Measurements from ENCODE around the gene ZCCHC14. TPM values are rescaled to one million over a fixed set of nuclear protein-coding genes. Genes with fewer than 3 reads are reported as not detected.

The ZCCHC14 gene
- total RNA-seq, 1 donor from 2014 or later, result 11.5 TPM

GRCh38 chr16:87471278-87472141 is 21.3 kb downstream of the ZCCHC14 start:
- H3K27ac ChIP-seq (ENCODE audit: low read depth, low read length), result peak overlapping the region; percentile 52
- peaks cover 41 to 47% (median 43%) of the 10 kb centered on the region in 3 donors for H3K4me1 ChIP-seq (ENCODE audit: control insufficient read depth in 3 of 3, insufficient read depth in 3 of 3, low read length in 3 of 3)
- H3K9ac ChIP-seq (ENCODE audit: low read depth in 1 of 3, low read length in 3 of 3), result no peak overlapping the region

GRCh38 chr16:87470332-87470731 is 22.5 kb downstream of the ZCCHC14 start:
- no peak overlapping the region for H3K27ac ChIP-seq (ENCODE audit: low read depth, low read length)

More at GRCh38 chr16:87471278-87472141, 21.3 kb downstream of the ZCCHC14 start:
- Histone ChIP-seq H3K4me3 (ENCODE audit: low read length in 3 of 3) (no peak overlapping the region), H3K9me3 (ENCODE audit: control insufficient read depth in 3 of 3, low read length in 3 of 3) (no peaks in the 10 kb centered on the region), H3K27me3 (ENCODE audit: control insufficient read depth in 3 of 3, insufficient read depth in 3 of 3, low read length in 3 of 3) (no peaks in the 10 kb centered on the region), H3K36me3 (ENCODE audit: control insufficient read depth in 3 of 3, insufficient read depth in 3 of 3, low read length in 3 of 3) (peaks cover 0 to 2% (median 0%) of the 10 kb centered on the region in 3 donors)

GRCh38 chr16:87469169-87469568 is 23.7 kb downstream of the ZCCHC14 start:
- H3K27ac ChIP-seq (ENCODE audit: low read depth, low read length), result no peak overlapping the region
- no peaks in the 10 kb centered on the region for H3K9me3 ChIP-seq (ENCODE audit: control insufficient read depth in 3 of 3, low read length in 3 of 3)
- peaks cover 0 to 1% (median 0%) of the 10 kb centered on the region in 3 donors for H3K36me3 ChIP-seq (ENCODE audit: control insufficient read depth in 3 of 3, insufficient read depth in 3 of 3, low read length in 3 of 3)
- peaks cover 47 to 55% (median 52%) of the 10 kb centered on the region in 3 donors for H3K4me1 ChIP-seq (ENCODE audit: control insufficient read depth in 3 of 3, insufficient read depth in 3 of 3, low read length in 3 of 3)
- H3K4me3 ChIP-seq (ENCODE audit: low read length in 3 of 3), result no peak overlapping the region
- H3K9ac ChIP-seq (ENCODE audit: low read depth in 1 of 3, low read length in 3 of 3), result no peak overlapping the region
- H3K27me3 ChIP-seq (ENCODE audit: control insufficient read depth in 3 of 3, insufficient read depth in 3 of 3, low read length in 3 of 3), result no peaks in the 10 kb centered on the region

More at GRCh38 chr16:87470332-87470731, 22.5 kb downstream of the ZCCHC14 start:
- Histone ChIP-seq H3K9ac (ENCODE audit: low read depth in 1 of 3, low read length in 3 of 3) (no peak overlapping the region), H3K4me3 (ENCODE audit: low read length in 3 of 3) (no peak overlapping the region), H3K27me3 (ENCODE audit: control insufficient read depth in 3 of 3, insufficient read depth in 3 of 3, low read length in 3 of 3) (no peaks in the 10 kb centered on the region), H3K4me1 (ENCODE audit: control insufficient read depth in 3 of 3, insufficient read depth in 3 of 3, low read length in 3 of 3) (peaks cover 46 to 53% (median 47%) of the 10 kb centered on the region in 3 donors), H3K36me3 (ENCODE audit: control insufficient read depth in 3 of 3, insufficient read depth in 3 of 3, low read length in 3 of 3) (peaks cover 0 to 2% (median 0%) of the 10 kb centered on the region in 3 donors), H3K9me3 (ENCODE audit: control insufficient read depth in 3 of 3, low read length in 3 of 3) (no peaks in the 10 kb centered on the region)

- Histone ChIP-seq H3K4me3 (ENCODE audit: low read length in 3 of 3) (no peak overlapping the region), H3K27ac (ENCODE audit: low read depth, low read length) (no peak overlapping the region), H3K9me3 (ENCODE audit: control insufficient read depth in 3 of 3, low read length in 3 of 3) (no peaks in the 10 kb centered on the region), H3K27me3 (ENCODE audit: control insufficient read depth in 3 of 3, insufficient read depth in 3 of 3, low read length in 3 of 3) (no peaks in the 10 kb centered on the region), H3K36me3 (ENCODE audit: control insufficient read depth in 3 of 3, insufficient read depth in 3 of 3, low read length in 3 of 3) (no peaks in the 10 kb centered on the region), H3K4me1 (ENCODE audit: control insufficient read depth in 3 of 3, insufficient read depth in 3 of 3, low read length in 3 of 3) (peaks cover 49 to 58% (median 57%) of the 10 kb centered on the region in 3 donors), H3K9ac (ENCODE audit: low read depth in 1 of 3, low read length in 3 of 3) (no peak overlapping the region)
Observed at GRCh38 chr16:87468550-87468949, 24.3 kb downstream of the ZCCHC14 start.

DNA sequence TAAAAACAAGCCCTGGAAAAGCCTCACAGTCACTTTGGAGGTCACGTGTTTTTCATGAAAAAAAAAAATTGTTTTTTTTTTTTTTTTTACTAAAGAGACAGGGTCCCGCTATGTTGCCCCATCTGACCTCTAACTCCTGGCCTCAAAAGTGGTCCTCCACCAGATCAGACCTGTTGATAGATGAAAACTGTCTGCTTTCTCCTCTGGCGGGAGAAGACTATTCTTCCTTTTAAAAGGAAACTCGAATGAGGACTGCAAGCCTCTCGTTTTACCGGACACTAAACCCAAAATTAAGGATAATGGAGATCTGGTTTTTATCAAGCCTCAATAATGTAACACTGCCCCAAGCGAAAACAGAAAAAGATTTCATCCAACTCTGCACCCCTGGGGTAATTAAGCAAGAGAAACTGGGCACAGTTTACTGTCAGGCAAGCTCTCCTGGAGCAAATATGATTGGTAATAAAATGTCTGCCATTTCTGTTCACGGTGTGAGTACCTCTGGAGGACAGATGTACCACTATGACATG is 25.8 kb downstream of the ZCCHC14 start:
- Histone ChIP-seq H3K4me1 (ENCODE audit: control insufficient read depth in 3 of 3, insufficient read depth in 3 of 3, low read length in 3 of 3) (peaks cover 49 to 57% (median 52%) of the 10 kb centered on the region in 3 donors), H3K9ac (ENCODE audit: low read depth in 1 of 3, low read length in 3 of 3) (no peak overlapping the region)

DNA sequence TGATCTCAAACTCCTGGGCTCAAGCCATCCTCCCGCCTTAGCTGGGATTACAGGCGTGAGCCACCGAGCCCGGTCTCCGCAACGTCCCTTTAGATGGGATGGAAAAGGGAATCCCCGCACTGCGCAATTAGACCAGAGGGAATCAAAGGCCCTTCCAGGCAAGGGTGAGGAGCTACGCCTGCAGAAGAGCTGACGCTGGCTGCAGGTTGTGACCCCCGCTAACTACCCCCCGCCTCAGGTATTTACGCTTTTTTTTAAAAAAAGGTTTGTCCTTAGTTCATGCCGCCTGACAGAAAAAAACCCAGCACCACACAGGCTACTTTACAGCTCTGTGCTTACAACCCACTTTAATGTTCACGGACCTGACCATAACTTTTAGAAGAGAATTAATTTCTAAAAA is 26.9 kb downstream of the ZCCHC14 start:
- H3K27me3 ChIP-seq (ENCODE audit: control insufficient read depth in 3 of 3, insufficient read depth in 3 of 3, low read length in 3 of 3), result no peaks in the 10 kb centered on the region
- H3K9ac ChIP-seq (ENCODE audit: low read depth in 1 of 3, low read length in 3 of 3), result peak overlapping the region in 2 of 3 donors; percentile 23 to 88
- H3K4me1 ChIP-seq (ENCODE audit: control insufficient read depth in 3 of 3, insufficient read depth in 3 of 3, low read length in 3 of 3), result peaks cover 54 to 57% (median 54%) of the 10 kb centered on the region in 3 donors

More for the DNA sequence above, 25.8 kb downstream of the ZCCHC14 start:
- Histone ChIP-seq H3K36me3 (ENCODE audit: control insufficient read depth in 3 of 3, insufficient read depth in 3 of 3, low read length in 3 of 3) (no peaks in the 10 kb centered on the region), H3K9me3 (ENCODE audit: control insufficient read depth in 3 of 3, low read length in 3 of 3) (no peaks in the 10 kb centered on the region), H3K27ac (ENCODE audit: low read depth, low read length) (no peak overlapping the region), H3K4me3 (ENCODE audit: low read length in 3 of 3) (no peak overlapping the region), H3K27me3 (ENCODE audit: control insufficient read depth in 3 of 3, insufficient read depth in 3 of 3, low read length in 3 of 3) (no peaks in the 10 kb centered on the region)

GRCh38 chr16:87465306-87465705 is 27.5 kb downstream of the ZCCHC14 start:
- no peaks in the 10 kb centered on the region for H3K27me3 ChIP-seq (ENCODE audit: control insufficient read depth in 3 of 3, insufficient read depth in 3 of 3, low read length in 3 of 3)
- H3K9me3 ChIP-seq (ENCODE audit: control insufficient read depth in 3 of 3, low read length in 3 of 3), result no peaks in the 10 kb centered on the region
- H3K27ac ChIP-seq (ENCODE audit: low read depth, low read length), result peak overlapping the region; percentile 89
- peaks cover 51 to 56% (median 53%) of the 10 kb centered on the region in 3 donors for H3K4me1 ChIP-seq (ENCODE audit: control insufficient read depth in 3 of 3, insufficient read depth in 3 of 3, low read length in 3 of 3)
- peak overlapping the region; percentile 45 to 72 (median 57) for H3K4me3 ChIP-seq (ENCODE audit: low read length in 3 of 3)
- peak overlapping the region; percentile 57 to 88 (median 66) for H3K9ac ChIP-seq (ENCODE audit: low read depth in 1 of 3, low read length in 3 of 3)
- no peaks in the 10 kb centered on the region for H3K36me3 ChIP-seq (ENCODE audit: control insufficient read depth in 3 of 3, insufficient read depth in 3 of 3, low read length in 3 of 3)

More for the DNA sequence above, 26.9 kb downstream of the ZCCHC14 start:
- no peaks in the 10 kb centered on the region for H3K36me3 ChIP-seq (ENCODE audit: control insufficient read depth in 3 of 3, insufficient read depth in 3 of 3, low read length in 3 of 3)
- peak overlapping the region; percentile 89 for H3K27ac ChIP-seq (ENCODE audit: low read depth, low read length)
- H3K9me3 ChIP-seq (ENCODE audit: control insufficient read depth in 3 of 3, low read length in 3 of 3), result no peaks in the 10 kb centered on the region
- peak overlapping the region in 1 of 3 donors; percentile 29 for H3K4me3 ChIP-seq (ENCODE audit: low read length in 3 of 3)

- H3K36me3 ChIP-seq (ENCODE audit: control insufficient read depth in 3 of 3, insufficient read depth in 3 of 3, low read length in 3 of 3), result peaks cover 0 to 2% (median 0%) of the 10 kb centered on the region in 3 donors
- H3K27me3 ChIP-seq (ENCODE audit: control insufficient read depth in 3 of 3, insufficient read depth in 3 of 3, low read length in 3 of 3), result no peaks in the 10 kb centered on the region
- H3K27ac ChIP-seq (ENCODE audit: low read depth, low read length), result peak overlapping the region; percentile 89
- H3K9ac ChIP-seq (ENCODE audit: low read depth in 1 of 3, low read length in 3 of 3), result peak overlapping the region; percentile 57 to 88 (median 66)
- peaks cover 48 to 55% (median 51%) of the 10 kb centered on the region in 3 donors for H3K4me1 ChIP-seq (ENCODE audit: control insufficient read depth in 3 of 3, insufficient read depth in 3 of 3, low read length in 3 of 3)
- peak overlapping the region; percentile 45 to 72 (median 57) for H3K4me3 ChIP-seq (ENCODE audit: low read length in 3 of 3)
- no peaks in the 10 kb centered on the region for H3K9me3 ChIP-seq (ENCODE audit: control insufficient read depth in 3 of 3, low read length in 3 of 3)
Observed at GRCh38 chr16:87464691-87465300, 28.0 kb downstream of the ZCCHC14 start.

GRCh38 chr16:87463722-87464690 is 28.8 kb downstream of the ZCCHC14 start:
- Histone ChIP-seq H3K4me3 (ENCODE audit: low read length in 3 of 3) (peak overlapping the region; percentile 45 to 72 (median 57)), H3K27ac (ENCODE audit: low read depth, low read length) (peak overlapping the region; percentile 89), H3K9me3 (ENCODE audit: control insufficient read depth in 3 of 3, low read length in 3 of 3) (no peaks in the 10 kb centered on the region), H3K36me3 (ENCODE audit: control insufficient read depth in 3 of 3, insufficient read depth in 3 of 3, low read length in 3 of 3) (peaks cover 1 to 7% (median 2%) of the 10 kb centered on the region in 3 donors), H3K4me1 (ENCODE audit: control insufficient read depth in 3 of 3, insufficient read depth in 3 of 3, low read length in 3 of 3) (peaks cover 48 to 51% (median 50%) of the 10 kb centered on the region in 3 donors), H3K27me3 (ENCODE audit: control insufficient read depth in 3 of 3, insufficient read depth in 3 of 3, low read length in 3 of 3) (no peaks in the 10 kb centered on the region), H3K9ac (ENCODE audit: low read depth in 1 of 3, low read length in 3 of 3) (peak overlapping the region; percentile 57 to 88 (median 63))
